Activated naive CD4-positive, alpha-beta T cell treated with anti-CD3 and anti-CD28 coated beads, Interleukin-2, amount 50 U/mL, for 16 hours (primary cell): ENCODE results near the gene INAVA.

ENCODE experiments used
- DNase-seq: peaks from one replicate; pipeline ENCODE4 v3.0.0-alpha.2; 2020

Gene INAVA

DNA sequence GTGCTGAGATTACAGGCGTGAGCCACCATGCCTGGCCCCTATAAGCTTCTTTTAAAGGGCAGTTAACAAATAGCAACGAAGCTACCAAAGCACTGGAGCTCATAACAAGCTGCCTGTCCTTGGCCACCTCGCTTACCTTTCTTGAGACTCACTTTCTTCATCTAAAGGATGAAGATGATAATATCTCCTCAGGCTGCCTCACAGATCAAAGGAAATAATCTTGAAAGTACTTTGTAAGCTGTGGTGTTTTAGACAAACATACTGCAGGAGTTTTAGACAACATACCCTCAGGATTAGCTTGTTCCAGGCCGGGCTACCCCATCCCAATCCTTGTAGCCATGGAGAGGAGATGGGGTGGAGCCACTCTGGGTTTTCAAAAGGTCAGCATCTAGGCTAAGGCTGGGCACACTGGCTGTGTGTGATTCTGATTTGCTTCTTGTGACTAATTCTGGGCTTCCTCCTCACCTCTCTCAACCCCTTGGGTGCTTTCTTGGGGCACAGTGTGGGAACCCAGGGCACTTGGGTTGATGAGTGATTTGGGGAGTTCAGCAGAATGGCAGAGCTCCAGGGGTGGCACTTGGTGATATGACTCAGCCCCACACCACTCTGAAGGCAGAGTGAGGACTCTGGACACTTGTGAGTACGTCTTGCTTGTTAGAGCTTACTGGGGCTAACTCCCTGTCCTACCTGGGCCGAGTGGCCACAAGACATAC, 16.7 kb upstream of the INAVA start:
- DNase-seq: no peak

DNA sequence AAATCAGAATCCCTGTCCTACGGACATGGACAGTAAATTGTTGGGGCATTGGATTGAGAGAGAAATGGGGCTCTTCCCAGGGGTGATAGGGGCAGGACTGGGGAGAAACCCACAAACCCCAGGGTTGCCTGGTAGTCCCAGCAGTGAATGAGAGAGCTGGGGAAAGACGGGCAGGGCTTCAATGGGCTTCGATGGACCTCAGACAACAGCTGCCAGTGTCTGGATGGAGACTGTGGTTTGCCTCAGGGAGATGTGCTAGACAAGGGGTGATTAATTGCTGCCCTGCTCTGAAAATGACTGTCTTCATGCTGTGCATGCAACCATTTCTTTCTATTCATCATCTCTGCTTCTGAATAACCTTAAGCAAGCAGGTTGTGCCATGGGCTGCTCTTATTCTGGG, 14.5 kb upstream of the INAVA start:
- DNase-seq: no peak

DNA sequence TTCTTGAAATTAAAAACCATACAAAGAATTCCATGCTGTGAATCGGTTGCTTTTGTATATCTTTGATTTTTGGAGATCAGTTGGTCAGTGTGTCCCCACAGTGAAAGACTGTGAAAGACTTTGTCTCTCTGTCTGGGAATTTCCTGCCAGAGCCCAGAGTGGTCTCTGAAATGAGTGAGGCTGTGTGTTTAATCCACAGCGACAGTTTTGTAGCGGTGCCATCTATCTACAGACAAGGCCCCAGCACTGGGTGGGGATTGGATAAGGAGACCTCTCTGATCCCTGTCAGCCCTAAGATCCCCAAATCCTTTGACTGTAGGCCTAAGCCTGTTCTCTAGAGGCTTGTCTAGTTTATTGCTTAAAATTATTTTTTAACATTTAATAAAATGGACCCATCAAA, 11.6 kb upstream of the INAVA start:
- DNase-seq: no peak

GRCh38 chr1:200885623-200886402, 8.9 kb upstream of the INAVA start:
- DNase-seq: no peak

DNA sequence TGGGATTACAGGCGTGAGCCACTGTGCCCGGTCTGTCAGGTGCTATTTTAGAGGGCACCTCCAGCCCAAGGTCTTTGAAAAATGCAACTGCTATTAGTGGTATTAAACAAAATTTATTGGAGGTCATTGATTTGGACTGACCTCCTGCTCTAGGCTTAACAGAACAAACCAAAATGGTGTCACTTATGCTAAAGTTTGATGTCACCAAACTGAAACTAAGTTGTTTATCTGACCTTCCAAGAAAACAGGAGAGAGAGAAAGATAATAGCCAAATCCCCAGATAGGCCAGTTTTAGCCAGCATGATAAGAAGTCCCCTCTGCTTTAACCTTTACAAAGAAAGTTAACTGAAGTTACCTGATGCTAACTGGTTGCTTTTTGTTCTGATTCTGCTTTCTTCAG, 8.1 kb upstream of the INAVA start:
- no peak for DNase-seq

- no peak for DNase-seq
These were observed 7.7 kb upstream of the INAVA start for GRCh38 chr1:200887036-200887435.

DNA sequence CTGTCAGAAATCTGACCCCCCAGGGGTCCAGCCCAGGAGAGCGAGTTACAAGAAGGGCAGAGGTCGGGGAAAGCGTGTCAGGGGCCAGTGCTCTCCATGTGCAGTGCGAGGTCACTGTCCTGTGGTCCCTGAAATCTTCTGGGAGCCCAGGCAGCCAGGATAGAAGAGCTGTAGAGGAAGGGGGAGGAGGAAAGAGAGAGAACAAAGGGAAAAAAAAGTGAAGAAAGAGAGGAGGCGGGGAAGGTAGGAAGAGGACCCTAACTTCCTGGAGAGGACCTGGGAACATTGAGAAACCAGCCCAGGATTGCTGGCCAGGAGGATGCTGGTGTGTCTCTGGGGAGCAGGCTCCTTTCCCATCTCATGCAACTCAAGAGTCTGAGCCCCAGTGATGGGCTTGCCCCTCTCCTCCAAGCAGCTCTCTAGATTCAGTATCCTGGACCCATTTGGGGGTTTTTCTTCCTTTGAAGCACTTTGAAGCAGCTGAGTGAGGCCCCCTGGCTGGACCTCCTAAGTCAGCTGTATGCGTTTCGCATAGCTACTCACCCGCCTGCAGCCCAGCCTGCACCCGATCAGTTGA, 6.8 kb upstream of the INAVA start:
- DNase-seq: no peak

GRCh38 chr1:200888349-200888838, 6.3 kb upstream of the INAVA start:
- DNase-seq: no peak

- DNase-seq: no peak
These were observed 5.1 kb upstream of the INAVA start for GRCh38 chr1:200889571-200889970.

DNA sequence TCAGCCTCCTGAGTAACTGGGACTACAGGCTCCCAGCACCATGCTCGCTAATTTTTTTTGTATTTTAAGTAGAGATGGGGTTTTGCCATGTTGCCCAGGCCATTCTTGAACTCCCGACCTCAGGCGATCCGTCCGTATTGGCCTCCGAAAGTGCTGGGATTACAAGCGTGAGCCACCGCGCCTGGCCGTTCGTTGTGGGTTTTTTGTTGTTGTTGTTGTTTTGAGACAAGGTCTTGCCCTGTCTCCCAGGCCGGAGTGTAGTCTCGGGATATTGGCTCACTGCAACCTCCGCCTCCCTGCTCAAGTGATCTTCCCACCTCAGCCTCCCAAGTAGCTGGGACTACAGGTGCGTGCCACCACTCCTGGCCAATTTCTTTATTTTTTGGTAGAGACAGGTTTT, 4.7 kb upstream of the INAVA start:
- DNase-seq: no peak

GRCh38 chr1:200890818-200891773, 3.6 kb upstream of the INAVA start:
- DNase-seq: no peak

DNA sequence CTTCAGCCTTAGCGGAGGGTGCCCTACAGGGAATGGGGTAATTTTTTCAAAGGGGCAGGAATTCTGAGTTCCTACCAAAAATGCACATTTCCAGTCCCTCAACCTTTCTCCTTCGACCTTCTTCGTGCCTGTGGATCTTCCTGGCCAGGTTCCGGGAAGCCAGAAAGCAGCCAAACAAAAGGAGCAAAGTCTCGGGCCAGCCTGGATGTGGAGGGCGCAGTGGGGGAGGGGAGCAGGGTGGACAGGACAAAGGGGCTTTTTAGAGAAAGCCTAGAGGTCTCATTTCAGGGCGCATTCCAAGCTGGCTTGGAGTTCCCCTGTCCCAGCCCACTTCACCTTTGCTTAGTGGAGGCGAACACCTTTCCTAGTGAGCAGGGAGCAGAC, 2.9 kb upstream of the INAVA start:
- DNase-seq: no peak

GRCh38 chr1:200892546-200892945, 2.2 kb upstream of the INAVA start:
- DNase-seq: no peak

DNA sequence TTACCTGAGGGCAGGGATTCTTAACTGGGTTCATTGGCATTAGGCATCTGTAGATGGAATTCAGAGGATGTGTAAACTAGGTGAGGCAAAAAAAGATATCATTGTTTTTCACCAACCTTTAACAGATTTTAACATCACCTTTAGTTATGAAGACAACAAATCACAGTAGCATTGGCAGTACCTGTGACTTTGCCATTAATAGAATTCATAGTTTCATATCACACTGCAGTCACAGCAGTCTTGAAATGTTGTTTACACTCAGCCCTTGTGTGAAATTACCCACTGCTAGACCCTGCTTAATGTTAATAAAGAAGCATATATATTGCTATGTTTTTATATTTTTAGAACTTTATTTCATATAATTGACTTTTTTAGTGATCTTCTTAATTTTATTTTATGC, 1.7 kb upstream of the INAVA start:
- DNase-seq: no peak

GRCh38 chr1:200893411-200893901, 1.2 kb upstream of the INAVA start:
- no peak for DNase-seq

- DNase-seq: no peak
These were observed 716 bp downstream of the INAVA start for GRCh38 chr1:200895443-200895789.

DNA sequence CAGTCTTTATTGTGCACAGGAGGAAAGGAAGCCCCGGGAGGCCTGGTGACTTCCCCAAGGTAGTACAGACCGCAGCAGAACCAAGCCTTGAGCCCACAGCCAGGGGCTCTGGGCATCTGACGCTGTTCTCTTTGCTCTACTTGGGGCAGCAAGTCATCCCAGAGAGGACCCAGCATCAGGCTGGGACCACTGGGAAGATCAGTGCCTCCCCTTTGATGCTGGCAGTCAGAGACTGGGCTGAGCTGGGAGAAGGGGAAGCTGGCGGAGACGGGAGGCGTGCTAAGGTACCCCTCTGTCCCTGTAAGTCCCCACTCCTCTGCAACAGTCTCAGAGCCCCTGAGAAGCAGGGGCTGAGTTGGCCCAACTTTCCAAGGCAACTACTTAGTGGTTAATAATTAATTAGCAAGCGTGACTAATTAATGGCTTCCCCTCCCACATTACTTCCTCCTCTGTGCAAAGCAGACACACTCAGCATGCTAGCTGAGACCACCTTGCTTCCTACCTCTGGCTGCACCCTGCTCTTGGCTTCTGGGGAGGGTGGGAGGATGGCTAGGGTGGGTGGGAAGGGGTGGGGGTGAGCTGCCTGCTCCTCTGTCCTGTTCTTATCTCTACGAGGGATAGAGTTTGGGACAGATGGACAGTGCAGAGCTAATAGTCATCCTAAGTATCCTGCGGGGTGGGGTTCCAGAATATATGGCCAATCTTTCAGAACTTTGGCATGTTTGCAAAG, 1.3 kb downstream of the INAVA start:
- DNase-seq: no peak

- no peak for DNase-seq
These were observed 2.0 kb downstream of the INAVA start for GRCh38 chr1:200896531-200897196.

- DNase-seq: no peak
These were observed 2.6 kb downstream of the INAVA start for GRCh38 chr1:200897259-200897658.

GRCh38 chr1:200899015-200899386, 4.3 kb downstream of the INAVA start:
- no peak for DNase-seq

GRCh38 chr1:200899451-200899915, 4.8 kb downstream of the INAVA start:
- no peak for DNase-seq
